Ovary (tissue), 9 donors: ENCODE results near the gene TRAPPC14. TPM values are rescaled to one million over a fixed set of nuclear protein-coding genes. Genes with fewer than 3 reads are reported as not detected.

Source experiments
- DNase-seq, 5 donors: peaks; one replicate each; pipeline ENCODE4 v3.0.0-alpha.2; 2019 to 2020
- H3K27ac ChIP-seq, 2 donors: fragments of 200-600 bp; one replicate each; pipeline versions ENCODE4 v1.5.1 to v1.8.0; 2019 to 2022
- H3K27me3 ChIP-seq: fragments of 200-600 bp; one replicate; pipeline ENCODE4 v1.8.0; 2022
- H3K36me3 ChIP-seq: fragments of 200-600 bp; sonication (generic); one replicate; pipeline ENCODE4 v1.5.1; 2019
- H3K4me1 ChIP-seq: one replicate; pipeline ENCODE4 v1.8.1; 2013; ENCODE audit warnings: mild to moderate bottlenecking, moderate library complexity; ENCODE audit not compliant: insufficient read depth
- H3K4me3 ChIP-seq: fragments of 200-600 bp; sonication (generic); one replicate; pipeline ENCODE4 v1.5.1; 2017
- H3K9me3 ChIP-seq, 2 donors: fragments of 200-600 bp in 1 of 2; sonication (generic) in 1 of 2; one replicate each; pipeline versions ENCODE4 v1.5.1 to v1.8.1; 2013 to 2019; ENCODE audit warnings: mild to moderate bottlenecking in 1 of 2, moderate library complexity in 1 of 2
- CTCF ChIP-seq, 3 donors: fragments of 450-650 bp in 2 of 3; fragments of 200-600 bp in 1 of 3; IDR thresholded peaks; one replicate each; pipeline versions ENCODE4 v1.5.1 to v1.8.0; 2016 to 2022; ENCODE audit warnings: antibody characterized with exemption in 3 of 3, mild to moderate bottlenecking in 1 of 3
- EP300 ChIP-seq: sonication (generic); formaldehyde crosslinking; IDR thresholded peaks from one replicate; pipeline ENCODE4 v1.6.1; 2017; ENCODE audit warnings: antibody characterized with exemption
- POLR2A ChIP-seq: fragments of 450-650 bp; IDR thresholded peaks from one replicate; pipeline ENCODE4 v1.6.1; 2017; ENCODE audit warnings: antibody characterized with exemption, mild to moderate bottlenecking, moderate library complexity
- WGBS, 3 donors: extraction: QIAGEN DNeasy Blood & Tissue Kit in 1 of 3; methylation state at CpG; one replicate each; pipeline versions ENCODE4 v1.1.5 to v1.1.7; 2013 to 2017; 5-methylcytosine and 5-hydroxymethylcytosine counted together
- intact Hi-C, 4 donors: fragments of 100-400 bp; cut with DNase I; formaldehyde crosslinking; loops; one replicate each; pipeline versions ENCODE4 v1.11.0 to v1.15.1; 2022 to 2023
- polyA plus RNA-seq, 2 donors: library from polyadenylated mRNA; stranded (reverse); fragments of 200-250 nt in 1 of 2; fragments of 350-450 nt in 1 of 2; fragmentation: Illumina TruSeq in 1 of 2; extraction: RNeasy Lipid Tissue Mini Kit (QIAGEN cat#74804) in 1 of 2; gene quantifications; one replicate each; pipeline ENCODE4 v1.2.3, GENCODE V29; 2013 to 2014
- total RNA-seq, 7 donors: library from RNA; depleted of rRNA in 2 of 7; stranded (reverse); fragments of >200 nt in 2 of 7; fragmentation: NEBNext Ultra II Directional in 3 of 7; extraction: Animal tissue kit (Norgen Biotek cat#: 25700) in 3 of 7; gene quantifications; one replicate each; pipeline versions ENCODE4 v1.1.0 to v1.2.4, GENCODE V29; 2016 to 2023
- donor health status: DM: no; HTN: no; CAD: no; lungs with moderate emphysema.
- donor health status: DM: no; HTN: no; CAD: no.
- donor health status: Bipolar disorder and iron deficiency.
- donor health status: DM: yes; HTN: yes; CAD: no.
- donor health status: DM: no; HTN: no; CAD: no.
- donor health status: DM: yes; HTN: yes; CAD: no.

Gene TRAPPC14
- total and polyA plus RNA-seq, 9 donors = 2.8 to 27.2 (median 14.3) TPM

GRCh38 chr7:100118388-100119071 lies 40.0 kb downstream of the TRAPPC14 start:
- WGBS, 3 donors = 12 to 15% (median 14%) methylated on average over 18 of the region's 18 CpGs
- H3K36me3 ChIP-seq = no peaks in the 10 kb centered on the region
- peak overlapping the region; percentile 86 for H3K4me3 ChIP-seq
- peak overlapping the region in 1 of 2 donors; percentile 90 for H3K27ac ChIP-seq
- H3K9me3 ChIP-seq = no peaks in the 10 kb centered on the region
- TF ChIP-seq EP300 = no peak
- no peak for TF ChIP-seq POLR2A
- no peak for TF ChIP-seq CTCF (IDR thresholded peaks at IDR 0.05)
- H3K4me1 ChIP-seq = no peaks in the 10 kb centered on the region
- intact Hi-C loops = no loop called here
- DNase-seq = no peak
- no peaks in the 10 kb centered on the region for H3K27me3 ChIP-seq

GRCh38 chr7:100115026-100115425 lies 43.5 kb downstream of the TRAPPC14 start:
- 88 to 95% (median 92%) methylated on average over 7 of the region's 7 CpGs for WGBS, 3 donors
- TF ChIP-seq POLR2A = no peak
- no peak for TF ChIP-seq CTCF (IDR thresholded peaks at IDR 0.05)
- TF ChIP-seq EP300 = no peak
- intact Hi-C loops = no loop called here
- Histone ChIP-seq H3K4me3 (no peak overlapping the region), H3K27ac (no peak overlapping the region), H3K4me1 (no peaks in the 10 kb centered on the region), H3K27me3 (no peaks in the 10 kb centered on the region), H3K36me3 (no peaks in the 10 kb centered on the region), H3K9me3 (no peaks in the 10 kb centered on the region)
- no peak for DNase-seq

GRCh38 chr7:100111914-100112313 lies 46.6 kb downstream of the TRAPPC14 start:
- H3K4me1 ChIP-seq = no peaks in the 10 kb centered on the region
- no peaks in the 10 kb centered on the region for H3K9me3 ChIP-seq
- TF ChIP-seq POLR2A (no peak), CTCF (IDR thresholded peaks at IDR 0.05) (no peak), EP300 (no peak)
- H3K27me3 ChIP-seq = no peaks in the 10 kb centered on the region
- intact Hi-C loops = no loop called here
- 81 to 85% (median 85%) methylated on average over 13 of the region's 13 CpGs for WGBS, 3 donors
- no peak overlapping the region for H3K4me3 ChIP-seq
- no peak overlapping the region for H3K27ac ChIP-seq
- H3K36me3 ChIP-seq = no peaks in the 10 kb centered on the region
- no peak for DNase-seq

- Histone ChIP-seq H3K27me3 (no peaks in the 10 kb centered on the region), H3K36me3 (no peaks in the 10 kb centered on the region), H3K27ac (no peak overlapping the region), H3K4me1 (no peaks in the 10 kb centered on the region), H3K4me3 (no peak overlapping the region), H3K9me3 (no peaks in the 10 kb centered on the region)
- TF ChIP-seq EP300 (no peak), POLR2A (no peak), CTCF (IDR thresholded peaks at IDR 0.05) (no peak)
- intact Hi-C loops = no loop called here
- DNase-seq = no peak
- 86 to 91% (median 88%) methylated on average over 7 of the region's 7 CpGs for WGBS, 3 donors
Measured at GRCh38 chr7:100111156-100111555, 47.4 kb downstream of the TRAPPC14 start.
